MM.1S (cell line): Measurements from ENCODE around the gene YLPM1.

Experiments used
- DNase-seq: peaks from one replicate; pipeline ENCODE4 v3.0.0-alpha.2; 2015
- H2AFZ ChIP-seq: fragments of 300-600 bp; sonication (generic); 2 replicates; pipeline ENCODE4 v1.6.0; 2016; ENCODE audit warnings: antibody characterized with exemption, low read length
- H3F3A ChIP-seq: fragments of 300-600 bp; sonication (generic); 2 replicates; pipeline ENCODE4 v1.6.1; 2016; ENCODE audit warnings: mild to moderate bottlenecking, antibody characterized with exemption, low read length, moderate library complexity, mixed read lengths; ENCODE audit not compliant: insufficient read depth
- H3K27ac ChIP-seq: fragments of 300-600 bp; sonication (generic); 2 replicates; pipeline ENCODE4 v1.5.1; 2016; ENCODE audit warnings: mild to moderate bottlenecking, low read length
- H3K27me3 ChIP-seq: fragments of 300-600 bp; sonication (generic); replicated peaks from 2 replicates; pipeline ENCODE4 v1.6.0; 2016; ENCODE audit warnings: low read length; ENCODE audit not compliant: insufficient read depth
- H3K36me3 ChIP-seq: fragments of 300-600 bp; sonication (generic); replicated peaks from 2 replicates; pipeline ENCODE4 v1.6.1; 2016; ENCODE audit warnings: mild to moderate bottlenecking, low read length, mixed read lengths; ENCODE audit not compliant: insufficient read depth
- H3K4me1 ChIP-seq: fragments of 300-600 bp; sonication (generic); 2 replicates; pipeline ENCODE4 v1.6.1; 2016; ENCODE audit warnings: low read length, mixed read lengths
- H3K4me2 ChIP-seq: fragments of 300-600 bp; sonication (generic); 2 replicates; pipeline ENCODE4 v1.6.0; 2016; ENCODE audit warnings: low read depth, low read length
- H3K4me3 ChIP-seq: fragments of 300-600 bp; sonication (generic); 2 replicates; pipeline ENCODE4 v1.5.1; 2016; ENCODE audit warnings: low read length, mixed read lengths
- H3K79me2 ChIP-seq: fragments of 300-600 bp; sonication (generic); 2 replicates; pipeline ENCODE4 v1.6.1; 2016; ENCODE audit warnings: mixed run types, low read length, mixed read lengths
- H3K9ac ChIP-seq: fragments of 300-600 bp; sonication (generic); 2 replicates; pipeline ENCODE4 v1.6.1; 2016; ENCODE audit warnings: low read length, mixed read lengths
- H3K9me2 ChIP-seq: fragments of 300-600 bp; sonication (generic); replicated peaks from 2 replicates; pipeline ENCODE4 v1.6.1; 2016; ENCODE audit warnings: mild to moderate bottlenecking, low read length, mixed read lengths; ENCODE audit not compliant: insufficient read depth
- H3K9me3 ChIP-seq: fragments of 300-600 bp; sonication (generic); replicated peaks from 2 replicates; pipeline ENCODE4 v1.6.1; 2016; ENCODE audit warnings: mild to moderate bottlenecking, low read length, mixed read lengths; ENCODE audit not compliant: insufficient read depth
- H4K20me1 ChIP-seq: fragments of 300-600 bp; sonication (generic); 2 replicates; pipeline ENCODE4 v1.6.1; 2016; ENCODE audit warnings: mild to moderate bottlenecking, low read length, moderate library complexity, mixed read lengths; ENCODE audit not compliant: insufficient read depth
- EZH2 ChIP-seq: fragments of 300-600 bp; sonication (generic); optimal IDR thresholded peaks from 2 replicates; pipeline ENCODE3; 2017; ENCODE audit warnings: low read depth, mild to moderate bottlenecking, antibody characterized with exemption, low read length, mixed read lengths
- EZH2phosphoT487 ChIP-seq: fragments of 300-600 bp; sonication (generic); IDR thresholded peaks from 2 replicates; pipeline ENCODE4 v1.6.1; 2018; ENCODE audit warnings: antibody characterized with exemption, low read length
- TF ChIP-seq, protein P1 (sequence below): fragments of 300-600 bp; sonication (generic); IDR thresholded peaks from 2 replicates; pipeline ENCODE4 v1.5.1; 2016; ENCODE audit warnings: antibody characterized with exemption, low read length, mixed read lengths

The YLPM1 gene

GRCh38 chr14:74747237-74747636 lies 15.9 kb upstream of the YLPM1 start:
- Histone ChIP-seq H3K79me2 (no peaks in the 10 kb centered on the region), H3K4me3 (no peak overlapping the region), H3K9me3 (no peaks in the 10 kb centered on the region), H2AFZ (no peak overlapping the region), H3K27ac (no peak overlapping the region), H4K20me1 (no peaks in the 10 kb centered on the region), H3K4me1 (no peaks in the 10 kb centered on the region), H3K4me2 (no peak overlapping the region), H3K9ac (no peak overlapping the region), H3K9me2 (no peaks in the 10 kb centered on the region), H3F3A (no peaks in the 10 kb centered on the region), H3K27me3 (no peaks in the 10 kb centered on the region), H3K36me3 (no peaks in the 10 kb centered on the region)
- DNase-seq = no peak
- TF ChIP-seq EZH2 (no peak), EZH2phosphoT487 (no peak)
- TF ChIP-seq, protein P1, sequence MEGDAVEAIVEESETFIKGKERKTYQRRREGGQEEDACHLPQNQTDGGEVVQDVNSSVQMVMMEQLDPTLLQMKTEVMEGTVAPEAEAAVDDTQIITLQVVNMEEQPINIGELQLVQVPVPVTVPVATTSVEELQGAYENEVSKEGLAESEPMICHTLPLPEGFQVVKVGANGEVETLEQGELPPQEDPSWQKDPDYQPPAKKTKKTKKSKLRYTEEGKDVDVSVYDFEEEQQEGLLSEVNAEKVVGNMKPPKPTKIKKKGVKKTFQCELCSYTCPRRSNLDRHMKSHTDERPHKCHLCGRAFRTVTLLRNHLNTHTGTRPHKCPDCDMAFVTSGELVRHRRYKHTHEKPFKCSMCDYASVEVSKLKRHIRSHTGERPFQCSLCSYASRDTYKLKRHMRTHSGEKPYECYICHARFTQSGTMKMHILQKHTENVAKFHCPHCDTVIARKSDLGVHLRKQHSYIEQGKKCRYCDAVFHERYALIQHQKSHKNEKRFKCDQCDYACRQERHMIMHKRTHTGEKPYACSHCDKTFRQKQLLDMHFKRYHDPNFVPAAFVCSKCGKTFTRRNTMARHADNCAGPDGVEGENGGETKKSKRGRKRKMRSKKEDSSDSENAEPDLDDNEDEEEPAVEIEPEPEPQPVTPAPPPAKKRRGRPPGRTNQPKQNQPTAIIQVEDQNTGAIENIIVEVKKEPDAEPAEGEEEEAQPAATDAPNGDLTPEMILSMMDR = no peak

DNA sequence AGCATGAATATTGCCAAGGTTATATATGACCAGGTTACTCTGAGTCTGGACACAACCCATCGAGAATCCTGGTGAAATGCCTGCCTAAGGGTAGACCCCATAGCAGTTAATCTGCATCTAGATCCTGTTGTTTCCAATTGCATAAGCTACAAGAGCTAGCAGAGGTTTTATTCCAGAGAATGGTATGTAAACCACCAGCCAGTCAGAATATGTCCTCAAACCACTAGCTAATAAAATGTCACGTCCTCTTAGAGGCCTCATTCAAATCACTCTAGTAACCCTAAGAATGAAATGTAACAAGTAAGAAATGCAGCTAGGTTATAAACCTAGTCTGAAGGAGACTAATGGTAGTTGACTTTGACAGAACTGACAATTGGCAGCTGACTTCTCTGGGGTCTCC lies 9.0 kb upstream of the YLPM1 start:
- TF ChIP-seq, protein P1 = no peak
- TF ChIP-seq EZH2 = no peak
- TF ChIP-seq EZH2phosphoT487 = no peak
- H2AFZ ChIP-seq = no peak overlapping the region
- no peaks in the 10 kb centered on the region for H3K9me2 ChIP-seq
- no peaks in the 10 kb centered on the region for H3K27me3 ChIP-seq
- H3K36me3 ChIP-seq = no peaks in the 10 kb centered on the region
- no peaks in the 10 kb centered on the region for H3F3A ChIP-seq
- no peak overlapping the region for H3K9ac ChIP-seq
- H3K27ac ChIP-seq = no peak overlapping the region
- no peaks in the 10 kb centered on the region for H4K20me1 ChIP-seq
- no peaks in the 10 kb centered on the region for H3K79me2 ChIP-seq
- no peak overlapping the region for H3K4me3 ChIP-seq
- no peaks in the 10 kb centered on the region for H3K9me3 ChIP-seq
- no peaks in the 10 kb centered on the region for H3K4me1 ChIP-seq
- no peak overlapping the region for H3K4me2 ChIP-seq
- DNase-seq = no peak

- TF ChIP-seq EZH2phosphoT487 = no peak
- no peak for TF ChIP-seq EZH2
- TF ChIP-seq, protein P1 = no peak
- H3K27me3 ChIP-seq = no peaks in the 10 kb centered on the region
- no peaks in the 10 kb centered on the region for H3F3A ChIP-seq
- no peaks in the 10 kb centered on the region for H4K20me1 ChIP-seq
- no peak overlapping the region for H3K9ac ChIP-seq
- no peak overlapping the region for H3K27ac ChIP-seq
- H3K4me1 ChIP-seq = no peaks in the 10 kb centered on the region
- H2AFZ ChIP-seq = no peak overlapping the region
- DNase-seq = no peak
- H3K79me2 ChIP-seq = no peaks in the 10 kb centered on the region
- no peaks in the 10 kb centered on the region for H3K9me3 ChIP-seq
- no peak overlapping the region for H3K4me3 ChIP-seq
- no peaks in the 10 kb centered on the region for H3K9me2 ChIP-seq
- H3K4me2 ChIP-seq = no peak overlapping the region
- H3K36me3 ChIP-seq = no peaks in the 10 kb centered on the region
Measured at GRCh38 chr14:74754899-74755298, 8.2 kb upstream of the YLPM1 start.
